HepG2 (cell line): Measurements from ENCODE around the gene ZNF101. TPM values are rescaled to one million over a fixed set of nuclear protein-coding genes. Genes with fewer than 3 reads are reported as not detected.
A peak's percentile ranks its signal among the peaks of the same experiment; 100 is the strongest.

ENCODE experiments used
- AHR ChIP-seq: IDR thresholded peaks from 2 replicates; pipeline ENCODE4 v1.6.1; 2018; ENCODE audit warnings: missing genetic modification reagents, missing compliant biosample characterization
- EEA1 ChIP-seq: sonication (generic); formaldehyde crosslinking; IDR thresholded peaks from 2 replicates; pipeline ENCODE4 v1.5.1; 2020; ENCODE audit warnings: mild to moderate bottlenecking, missing genetic modification reagents, borderline replicate concordance
- GFI1 ChIP-seq: sonication (generic); formaldehyde crosslinking; IDR thresholded peaks from 2 replicates; pipeline ENCODE4 v1.5.0; 2020; ENCODE audit warnings: missing genetic modification reagents, mild to moderate bottlenecking, borderline replicate concordance
- HNRNPLL ChIP-seq: fragments of 200-400 bp; formaldehyde crosslinking; IDR thresholded peaks from 2 replicates; pipeline ENCODE4 v1.6.1; 2017; ENCODE audit warnings: mild to moderate bottlenecking, low read depth, low read length; ENCODE audit not compliant: poor library complexity, severe bottlenecking
- IKZF1 ChIP-seq: fragments of 450-650 bp; IDR thresholded peaks from 2 replicates; pipeline ENCODE4 v1.7.1; 2016
- KDM5B ChIP-seq: sonication (generic); formaldehyde crosslinking; IDR thresholded peaks from 2 replicates; pipeline ENCODE4 v1.4.0; 2020; ENCODE audit warnings: missing genetic modification reagents, mild to moderate bottlenecking, borderline replicate concordance
- KLF12 ChIP-seq: sonication (generic); formaldehyde crosslinking; IDR thresholded peaks from 2 replicates; pipeline ENCODE4 v1.4.0; 2020; ENCODE audit warnings: missing genetic modification reagents, borderline replicate concordance
- KMT2B ChIP-seq: IDR thresholded peaks from 2 replicates; pipeline ENCODE4 v1.6.1; 2016; ENCODE audit warnings: missing genetic modification reagents, missing compliant biosample characterization
- MED1 ChIP-seq: sonication (generic); formaldehyde crosslinking; IDR thresholded peaks from 2 replicates; pipeline ENCODE4 v1.4.0; 2020; ENCODE audit warnings: missing genetic modification reagents
- NONO ChIP-seq, 2 experiments: fragments of 450-650 bp in 1 of 2; sonication (generic) in 1 of 2; formaldehyde crosslinking in 1 of 2; IDR thresholded peaks in 1 of 2; conservative IDR thresholded peaks in 1 of 2; 2 replicates each; pipeline versions ENCODE4 v1.6.1 to v1.8.0; 2017 to 2022; ENCODE audit warnings: mild to moderate bottlenecking in 1 of 2, missing genetic modification reagents in 1 of 2, moderate library complexity in 1 of 2
- RCOR2 ChIP-seq: IDR thresholded peaks from 2 replicates; pipeline ENCODE4 v1.6.1; 2016; ENCODE audit warnings: missing biosample characterization, missing genetic modification reagents
- SNAPC2 ChIP-seq: sonication (generic); formaldehyde crosslinking; IDR thresholded peaks from 2 replicates; pipeline ENCODE4 v1.8.1; 2022; ENCODE audit warnings: mild to moderate bottlenecking, missing genetic modification reagents
- SNAPC4 ChIP-seq: sonication (generic); formaldehyde crosslinking; IDR thresholded peaks from 2 replicates; pipeline ENCODE4 v1.4.0; 2020; ENCODE audit warnings: mild to moderate bottlenecking, missing genetic modification reagents
- TBX2 ChIP-seq: sonication (generic); formaldehyde crosslinking; IDR thresholded peaks from 2 replicates; pipeline ENCODE4 v1.5.0; 2020; ENCODE audit warnings: missing genetic modification reagents, mild to moderate bottlenecking, borderline replicate concordance
- TMF1 ChIP-seq: sonication (generic); formaldehyde crosslinking; IDR thresholded peaks from 2 replicates; pipeline ENCODE4 v1.8.1; 2022; ENCODE audit warnings: low read depth, missing genetic modification reagents
- ZEB1 ChIP-seq: IDR thresholded peaks from 2 replicates; pipeline ENCODE4 v1.6.1; 2012; ENCODE audit warnings: mild to moderate bottlenecking, low read depth, inconsistent platforms; ENCODE audit not compliant: insufficient replicate concordance
- ZNF224 ChIP-seq: sonication (generic); formaldehyde crosslinking; IDR thresholded peaks from 2 replicates; pipeline ENCODE4 v1.5.0; 2020; ENCODE audit warnings: mild to moderate bottlenecking, missing genetic modification reagents
- ZNF317 ChIP-seq: sonication (generic); formaldehyde crosslinking; IDR thresholded peaks from 2 replicates; pipeline ENCODE4 v1.5.0; 2020; ENCODE audit warnings: mild to moderate bottlenecking, missing genetic modification reagents
- ZNF678 ChIP-seq: sonication (generic); formaldehyde crosslinking; IDR thresholded peaks from 2 replicates; pipeline ENCODE4 v1.4.0; 2020; ENCODE audit warnings: mild to moderate bottlenecking, missing genetic modification reagents
- ZNF816 ChIP-seq: sonication (generic); formaldehyde crosslinking; IDR thresholded peaks from 2 replicates; pipeline ENCODE4 v1.8.0; 2022; ENCODE audit warnings: missing genetic modification reagents, mild to moderate bottlenecking, borderline replicate concordance
- polyA plus RNA-seq, 8 experiments: library from polyadenylated mRNA; depleted of rRNA in 3 of 8; stranded (reverse) in 7 of 8; unstranded in 1 of 8; fragments of >200 nt; fragmentation: Illumina TruSeq in 4 of 8; extraction: Trizol in 4 of 8; gene quantifications; 2 replicates each; pipeline versions ENCODE4 v1.2.1 to v1.2.3, GENCODE V29; 2011 to 2016; ENCODE audit warnings: low read depth in 4 of 8, missing spikeins in 1 of 8, mixed read lengths in 1 of 8; ENCODE audit not compliant: insufficient read depth in 1 of 8
- total RNA-seq, 5 experiments: library from RNA; depleted of rRNA; stranded (reverse); fragments of >200 nt; fragmentation: Illumina TruSeq; extraction: Trizol; gene quantifications; 2 replicates each; pipeline ENCODE4 v1.2.3, GENCODE V29; 2016; ENCODE audit warnings: low read depth in 1 of 5
- TF ChIP-seq, protein P1 (sequence below): sonication (generic); formaldehyde crosslinking; IDR thresholded peaks from 2 replicates; pipeline ENCODE4 v1.4.0; 2020; ENCODE audit warnings: mild to moderate bottlenecking, missing genetic modification reagents

Gene ZNF101
- total and polyA plus RNA-seq, 2 of the 13 experiments (the other 11 are each of a cell fraction or from before 2014, with no cell fraction given), result 12.9 to 28.9 TPM

DNA sequence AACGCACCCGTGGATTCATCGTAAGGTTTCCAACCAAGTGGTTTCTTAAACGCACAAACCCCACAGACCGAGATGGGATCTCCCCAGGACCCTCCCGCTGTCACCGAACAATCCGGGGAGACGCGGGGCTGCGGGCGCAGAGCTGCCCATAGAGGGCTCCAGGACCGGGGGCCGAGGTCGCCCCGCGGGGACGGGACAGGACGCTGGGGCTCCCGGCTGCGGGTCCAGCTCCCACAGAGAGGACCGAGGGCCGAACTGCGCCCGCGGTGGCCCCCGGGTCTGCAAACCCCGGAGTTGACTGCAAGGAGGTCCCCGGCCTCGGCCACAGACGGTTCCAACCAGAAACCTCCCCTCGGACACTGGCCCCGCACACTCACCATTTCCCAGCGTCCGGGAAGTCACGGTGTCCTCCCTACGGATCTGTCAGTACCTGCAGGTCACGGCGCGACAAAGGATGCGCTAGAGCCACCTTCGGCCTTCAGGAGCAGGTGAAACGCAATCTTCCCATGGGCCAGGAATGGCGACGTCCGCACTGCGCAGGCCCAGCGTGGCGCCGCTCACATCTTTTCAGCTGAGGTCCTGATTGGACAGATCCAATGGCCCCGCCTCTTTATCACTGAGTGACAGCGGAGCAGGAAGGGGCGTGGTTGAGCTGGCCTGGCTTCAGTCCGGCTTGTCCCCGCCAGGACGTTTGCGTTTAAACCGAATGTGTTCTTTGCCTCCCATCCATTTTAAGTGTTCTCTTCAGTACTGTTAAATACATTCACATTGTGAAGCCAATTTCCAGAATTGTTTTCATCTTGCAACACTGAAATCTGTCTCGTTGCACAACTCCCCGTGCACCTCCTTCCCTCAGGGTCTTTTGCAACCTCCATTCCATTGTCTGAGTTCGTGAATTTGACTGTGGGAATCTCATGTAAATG, 64.2 kb downstream of the ZNF101 start, which contains the start of gene ZNF14 (continued):
- TF ChIP-seq MED1 (CRISPR knock-in tag) (peak; percentile 16), KMT2B (CRISPR knock-in tag) (no peak), TMF1 (0 out of 2 replicates have a peak, but pooled peaks have one; percentile 39), SNAPC2 (CRISPR knock-in tag) (no peak), ZEB1 (peak; percentile 71), ZNF816 (CRISPR knock-in tag) (no peak), KLF12 (CRISPR knock-in tag) (no peak), AHR (CRISPR knock-in tag) (no peak), IKZF1 (no peak), KDM5B (CRISPR knock-in tag) (peak; percentile 68; the same call in 1 of the 2 replicates), TBX2 (CRISPR knock-in tag) (peak; percentile 28; the same call in 1 of the 2 replicates), ZNF224 (CRISPR knock-in tag) (no peak), ZNF317 (CRISPR knock-in tag) (no peak; the same call in 1 of the 2 replicates), SNAPC4 (no peak), RCOR2 (CRISPR knock-in tag) (no peak), HNRNPLL (peak; percentile 84), ZNF678 (CRISPR knock-in tag) (no peak), EEA1 (CRISPR knock-in tag) (no peak; the same call in 1 of the 2 replicates), GFI1 (CRISPR knock-in tag) (no peak), NONO (IDR thresholded peaks at IDR 0.05) (no peak), NONO (CRISPR knock-in tag; conservative IDR thresholded peaks at IDR 0.05) (peak; percentile 89)
- TF ChIP-seq, protein P1, sequence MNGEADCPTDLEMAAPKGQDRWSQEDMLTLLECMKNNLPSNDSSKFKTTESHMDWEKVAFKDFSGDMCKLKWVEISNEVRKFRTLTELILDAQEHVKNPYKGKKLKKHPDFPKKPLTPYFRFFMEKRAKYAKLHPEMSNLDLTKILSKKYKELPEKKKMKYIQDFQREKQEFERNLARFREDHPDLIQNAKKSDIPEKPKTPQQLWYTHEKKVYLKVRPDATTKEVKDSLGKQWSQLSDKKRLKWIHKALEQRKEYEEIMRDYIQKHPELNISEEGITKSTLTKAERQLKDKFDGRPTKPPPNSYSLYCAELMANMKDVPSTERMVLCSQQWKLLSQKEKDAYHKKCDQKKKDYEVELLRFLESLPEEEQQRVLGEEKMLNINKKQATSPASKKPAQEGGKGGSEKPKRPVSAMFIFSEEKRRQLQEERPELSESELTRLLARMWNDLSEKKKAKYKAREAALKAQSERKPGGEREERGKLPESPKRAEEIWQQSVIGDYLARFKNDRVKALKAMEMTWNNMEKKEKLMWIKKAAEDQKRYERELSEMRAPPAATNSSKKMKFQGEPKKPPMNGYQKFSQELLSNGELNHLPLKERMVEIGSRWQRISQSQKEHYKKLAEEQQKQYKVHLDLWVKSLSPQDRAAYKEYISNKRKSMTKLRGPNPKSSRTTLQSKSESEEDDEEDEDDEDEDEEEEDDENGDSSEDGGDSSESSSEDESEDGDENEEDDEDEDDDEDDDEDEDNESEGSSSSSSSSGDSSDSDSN (CRISPR knock-in tag), result peak; percentile 81
